ENCODE data around the gene PRR12.

DNA sequence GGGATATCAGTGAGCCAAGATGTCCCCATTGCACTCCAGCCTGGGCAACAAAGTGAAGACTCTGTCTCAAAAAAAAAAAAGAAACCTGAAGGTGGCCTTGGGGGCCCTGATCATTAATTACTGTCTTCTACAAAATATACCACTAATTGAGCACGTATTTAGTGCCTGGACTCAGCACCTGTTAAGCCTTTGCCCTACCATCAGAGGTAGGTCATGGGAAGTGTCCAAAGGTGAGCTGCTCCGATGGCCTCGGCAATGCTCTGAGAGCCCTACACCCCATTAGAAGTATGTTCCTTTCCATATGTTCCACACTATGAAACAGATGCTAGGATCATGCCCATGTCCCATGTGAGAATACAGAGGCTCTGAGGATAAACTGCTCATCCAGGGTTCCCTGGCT, 31.5 kb upstream of the PRR12 start:
- TF ChIP-seq, protein P1, sequence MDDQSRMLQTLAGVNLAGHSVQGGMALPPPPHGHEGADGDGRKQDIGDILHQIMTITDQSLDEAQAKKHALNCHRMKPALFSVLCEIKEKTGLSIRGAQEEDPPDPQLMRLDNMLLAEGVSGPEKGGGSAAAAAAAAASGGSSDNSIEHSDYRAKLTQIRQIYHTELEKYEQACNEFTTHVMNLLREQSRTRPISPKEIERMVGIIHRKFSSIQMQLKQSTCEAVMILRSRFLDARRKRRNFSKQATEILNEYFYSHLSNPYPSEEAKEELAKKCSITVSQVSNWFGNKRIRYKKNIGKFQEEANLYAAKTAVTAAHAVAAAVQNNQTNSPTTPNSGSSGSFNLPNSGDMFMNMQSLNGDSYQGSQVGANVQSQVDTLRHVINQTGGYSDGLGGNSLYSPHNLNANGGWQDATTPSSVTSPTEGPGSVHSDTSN (CRISPR knock-in tag; IDR thresholded peaks at IDR 0.05), result no peak
- TF ChIP-seq ZBTB8A (tag by site-specific recombination; IDR thresholded peaks at IDR 0.05), result no peak
- TF ChIP-seq, protein P2, sequence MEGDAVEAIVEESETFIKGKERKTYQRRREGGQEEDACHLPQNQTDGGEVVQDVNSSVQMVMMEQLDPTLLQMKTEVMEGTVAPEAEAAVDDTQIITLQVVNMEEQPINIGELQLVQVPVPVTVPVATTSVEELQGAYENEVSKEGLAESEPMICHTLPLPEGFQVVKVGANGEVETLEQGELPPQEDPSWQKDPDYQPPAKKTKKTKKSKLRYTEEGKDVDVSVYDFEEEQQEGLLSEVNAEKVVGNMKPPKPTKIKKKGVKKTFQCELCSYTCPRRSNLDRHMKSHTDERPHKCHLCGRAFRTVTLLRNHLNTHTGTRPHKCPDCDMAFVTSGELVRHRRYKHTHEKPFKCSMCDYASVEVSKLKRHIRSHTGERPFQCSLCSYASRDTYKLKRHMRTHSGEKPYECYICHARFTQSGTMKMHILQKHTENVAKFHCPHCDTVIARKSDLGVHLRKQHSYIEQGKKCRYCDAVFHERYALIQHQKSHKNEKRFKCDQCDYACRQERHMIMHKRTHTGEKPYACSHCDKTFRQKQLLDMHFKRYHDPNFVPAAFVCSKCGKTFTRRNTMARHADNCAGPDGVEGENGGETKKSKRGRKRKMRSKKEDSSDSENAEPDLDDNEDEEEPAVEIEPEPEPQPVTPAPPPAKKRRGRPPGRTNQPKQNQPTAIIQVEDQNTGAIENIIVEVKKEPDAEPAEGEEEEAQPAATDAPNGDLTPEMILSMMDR (tag by site-specific recombination; IDR thresholded peaks at IDR 0.05), result no peak

All from HEK293 (cell line).